WTC11 (cell line): ENCODE data around the gene RAD21L1. TPM values are rescaled to one million over a fixed set of nuclear protein-coding genes. Genes with fewer than 3 reads are reported as not detected.
A peak's percentile ranks its signal among the peaks of the same experiment; 100 is the strongest.

Experiments used
- ATAC-seq: fragments of 200-7000 bp; cut with Tn5 transposase; 2 replicates; pipeline ENCODE4 v1.10.0; 2021; ENCODE audit warnings: mild to moderate bottlenecking, moderate library complexity
- CTCF ChIA-PET: fragments of 300-600 bp; sonication (Branson Sonifier 250); formaldehyde crosslinking; loops from one replicate; lab custom pipeline; 2021; ENCODE audit warnings: antibody characterized with exemption; lab: Charles Lee
- POLR2A ChIA-PET: fragments of 350-600 bp; sonication (Branson Sonifier 250); formaldehyde crosslinking; loops from one replicate; lab custom pipeline; 2021; ENCODE audit warnings: antibody characterized with exemption; lab: Charles Lee
- DNase-seq: peaks from one replicate; pipeline ENCODE4 v3.0.0; 2021; ENCODE audit warnings: low spot score
- H3K27ac Mint-ChIP-seq: 2 replicates; pipeline ENCODE4 v1.8.0; 2021; ENCODE audit warnings: mixed read lengths
- H3K27me3 Mint-ChIP-seq: 2 replicates; pipeline ENCODE4 v1.8.0; 2021; ENCODE audit warnings: low read depth, mild to moderate bottlenecking, moderate library complexity, mixed read lengths
- H3K36me3 Mint-ChIP-seq: 2 replicates; pipeline ENCODE4 v1.8.0; 2021; ENCODE audit warnings: mixed read lengths
- H3K4me1 Mint-ChIP-seq: 2 replicates; pipeline ENCODE4 v1.8.0; 2022; ENCODE audit warnings: mixed read lengths
- H3K4me3 Mint-ChIP-seq: 2 replicates; pipeline ENCODE4 v1.8.0; 2021; ENCODE audit warnings: mild to moderate bottlenecking, moderate library complexity, mixed read lengths
- H3K9me3 Mint-ChIP-seq: 2 replicates; pipeline ENCODE4 v1.8.0; 2021; ENCODE audit warnings: mixed read lengths
- ESRRA ChIP-seq: sonication (generic); formaldehyde crosslinking; IDR thresholded peaks from 2 replicates; pipeline ENCODE4 v1.8.1; 2022; ENCODE audit warnings: mild to moderate bottlenecking, missing genetic modification reagents, borderline replicate concordance
- GABPB1 ChIP-seq: sonication (generic); formaldehyde crosslinking; IDR thresholded peaks from 2 replicates; pipeline ENCODE4 v1.8.1; 2023; ENCODE audit warnings: mild to moderate bottlenecking, missing genetic modification reagents
- MXD4 ChIP-seq: fragments of 250-450 bp; sonication (Bioruptor Pico); IDR thresholded peaks from 2 replicates; pipeline ENCODE4 v1.8.0; 2021; ENCODE audit warnings: mild to moderate bottlenecking, moderate library complexity, borderline replicate concordance
- MYBL2 ChIP-seq: sonication (generic); formaldehyde crosslinking; IDR thresholded peaks from 2 replicates; pipeline ENCODE4 v1.8.1; 2023; ENCODE audit warnings: mild to moderate bottlenecking, moderate library complexity, missing genetic modification reagents
- ZNF121 ChIP-seq: sonication (generic); formaldehyde crosslinking; IDR thresholded peaks from 2 replicates; pipeline ENCODE4 v1.8.0; 2023; ENCODE audit warnings: missing genetic modification reagents
- total RNA-seq: library from RNA; stranded (reverse); gene quantifications from 3 replicates; pipeline ENCODE4 v1.2.3, GENCODE V29; 2021
- TF ChIP-seq, protein P1 (sequence below): sonication (generic); formaldehyde crosslinking; IDR thresholded peaks from 2 replicates; pipeline ENCODE4 v1.8.0; 2022; ENCODE audit warnings: missing genetic modification reagents
- TF ChIP-seq, protein P2 (sequence below): sonication (generic); formaldehyde crosslinking; IDR thresholded peaks from 2 replicates; pipeline ENCODE4 v1.8.1; 2022; ENCODE audit warnings: low read depth, mild to moderate bottlenecking, moderate library complexity, missing genetic modification reagents, borderline replicate concordance

Gene RAD21L1
- total RNA-seq, 1 experiment from 2014 or later: 0.77 TPM

DNA sequence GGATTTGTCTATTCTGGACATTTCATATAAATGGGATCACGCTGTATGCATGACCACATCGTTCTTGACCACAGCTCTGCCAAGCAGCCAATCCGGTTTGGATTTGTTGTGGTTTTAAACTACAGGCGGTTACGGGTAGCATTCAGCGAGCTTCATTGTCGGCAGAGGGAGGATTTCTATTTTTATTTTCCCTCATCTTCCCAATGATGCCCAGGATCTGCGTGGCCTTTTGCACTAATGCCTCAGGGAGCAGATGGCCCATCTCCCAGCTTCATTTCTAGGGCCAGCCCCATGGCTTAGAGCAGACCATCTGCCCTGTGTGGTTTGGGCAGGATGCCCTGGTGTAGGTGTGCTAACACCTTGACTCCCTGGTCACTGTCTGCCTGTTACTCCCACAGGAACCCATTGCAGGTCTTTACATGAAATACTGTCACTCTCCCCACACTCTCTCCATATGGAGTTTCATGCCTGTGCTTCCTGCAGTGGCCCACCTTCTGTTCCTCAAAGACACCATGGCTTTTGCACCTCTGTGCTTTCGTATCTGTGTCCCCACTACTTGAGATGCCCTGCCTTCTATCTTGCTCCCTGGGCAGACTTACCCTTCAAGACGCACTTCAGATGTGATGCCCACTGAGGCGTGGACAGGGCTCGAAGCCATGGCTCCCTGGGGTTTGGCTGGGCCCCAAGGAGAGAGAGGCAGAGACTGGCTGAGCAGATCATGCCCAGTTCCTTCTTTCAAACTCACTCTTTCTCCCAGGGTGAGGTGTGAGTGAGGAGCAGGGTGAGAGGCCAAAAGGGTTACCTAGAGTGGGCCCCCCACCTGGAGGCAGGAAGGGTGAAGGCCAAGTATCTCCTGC, 77.1 kb downstream of the RAD21L1 start:
- TF ChIP-seq, protein P1, sequence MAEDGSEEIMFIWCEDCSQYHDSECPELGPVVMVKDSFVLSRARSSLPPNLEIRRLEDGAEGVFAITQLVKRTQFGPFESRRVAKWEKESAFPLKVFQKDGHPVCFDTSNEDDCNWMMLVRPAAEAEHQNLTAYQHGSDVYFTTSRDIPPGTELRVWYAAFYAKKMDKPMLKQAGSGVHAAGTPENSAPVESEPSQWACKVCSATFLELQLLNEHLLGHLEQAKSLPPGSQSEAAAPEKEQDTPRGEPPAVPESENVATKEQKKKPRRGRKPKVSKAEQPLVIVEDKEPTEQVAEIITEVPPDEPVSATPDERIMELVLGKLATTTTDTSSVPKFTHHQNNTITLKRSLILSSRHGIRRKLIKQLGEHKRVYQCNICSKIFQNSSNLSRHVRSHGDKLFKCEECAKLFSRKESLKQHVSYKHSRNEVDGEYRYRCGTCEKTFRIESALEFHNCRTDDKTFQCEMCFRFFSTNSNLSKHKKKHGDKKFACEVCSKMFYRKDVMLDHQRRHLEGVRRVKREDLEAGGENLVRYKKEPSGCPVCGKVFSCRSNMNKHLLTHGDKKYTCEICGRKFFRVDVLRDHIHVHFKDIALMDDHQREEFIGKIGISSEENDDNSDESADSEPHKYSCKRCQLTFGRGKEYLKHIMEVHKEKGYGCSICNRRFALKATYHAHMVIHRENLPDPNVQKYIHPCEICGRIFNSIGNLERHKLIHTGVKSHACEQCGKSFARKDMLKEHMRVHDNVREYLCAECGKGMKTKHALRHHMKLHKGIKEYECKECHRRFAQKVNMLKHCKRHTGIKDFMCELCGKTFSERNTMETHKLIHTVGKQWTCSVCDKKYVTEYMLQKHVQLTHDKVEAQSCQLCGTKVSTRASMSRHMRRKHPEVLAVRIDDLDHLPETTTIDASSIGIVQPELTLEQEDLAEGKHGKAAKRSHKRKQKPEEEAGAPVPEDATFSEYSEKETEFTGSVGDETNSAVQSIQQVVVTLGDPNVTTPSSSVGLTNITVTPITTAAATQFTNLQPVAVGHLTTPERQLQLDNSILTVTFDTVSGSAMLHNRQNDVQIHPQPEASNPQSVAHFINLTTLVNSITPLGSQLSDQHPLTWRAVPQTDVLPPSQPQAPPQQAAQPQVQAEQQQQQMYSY (CRISPR knock-in tag): 0 out of 2 replicates have a peak, but pooled peaks have one; percentile 20
- no peak for TF ChIP-seq ESRRA (CRISPR knock-in tag)
- CTCF ChIA-PET: interaction anchor here (1.0 kb wide), 1 partner anchor 10 kb away, joined by 3 read pairs; no protein-coding TSS in a partner anchor
- peaks cover 3% of the 10 kb centered on the region; the same call in 1 of the 2 replicates for H3K27me3 Mint-ChIP-seq
- H3K9me3 Mint-ChIP-seq: no peaks in the 10 kb centered on the region
- ATAC-seq (no peak), DNase-seq (no peak)
- H3K4me3 Mint-ChIP-seq: no peak overlapping the region
- H3K36me3 Mint-ChIP-seq: no peaks in the 10 kb centered on the region
- H3K4me1 Mint-ChIP-seq: peaks cover 8% of the 10 kb centered on the region
- POLR2A ChIA-PET: no interaction called here
- H3K27ac Mint-ChIP-seq: no peak overlapping the region

GRCh38 chr20:1304710-1305515, 79.1 kb downstream of the RAD21L1 start:
- ATAC-seq (no peak), DNase-seq (no peak)
- POLR2A ChIA-PET: interaction anchor here (0.6 kb wide), 1 partner anchor 35 kb away, joined by 3 read pairs; no protein-coding TSS in a partner anchor
- Mint-ChIP-seq H3K36me3 (no peaks in the 10 kb centered on the region), H3K9me3 (no peaks in the 10 kb centered on the region), H3K4me3 (no peak overlapping the region), H3K4me1 (peaks cover 8% of the 10 kb centered on the region), H3K27ac (no peak overlapping the region), H3K27me3 (peaks cover 3% of the 10 kb centered on the region; the same call in 1 of the 2 replicates)
- CTCF ChIA-PET: interaction anchor here (0.6 to 1.2 kb wide), 3 partner anchors 18 to 472 kb away, joined by 3 to 4 read pairs (median 3); no protein-coding TSS in a partner anchor
- no peak for TF ChIP-seq MYBL2
- no peak for TF ChIP-seq MXD4 (CRISPR knock-in tag)
- TF ChIP-seq, protein P2, sequence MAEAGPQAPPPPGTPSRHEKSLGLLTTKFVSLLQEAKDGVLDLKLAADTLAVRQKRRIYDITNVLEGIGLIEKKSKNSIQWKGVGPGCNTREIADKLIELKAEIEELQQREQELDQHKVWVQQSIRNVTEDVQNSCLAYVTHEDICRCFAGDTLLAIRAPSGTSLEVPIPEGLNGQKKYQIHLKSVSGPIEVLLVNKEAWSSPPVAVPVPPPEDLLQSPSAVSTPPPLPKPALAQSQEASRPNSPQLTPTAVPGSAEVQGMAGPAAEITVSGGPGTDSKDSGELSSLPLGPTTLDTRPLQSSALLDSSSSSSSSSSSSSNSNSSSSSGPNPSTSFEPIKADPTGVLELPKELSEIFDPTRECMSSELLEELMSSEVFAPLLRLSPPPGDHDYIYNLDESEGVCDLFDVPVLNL (CRISPR knock-in tag): no peak
- TF ChIP-seq ZNF121 (CRISPR knock-in tag): no peak
- TF ChIP-seq GABPB1 (CRISPR knock-in tag): no peak

Other genes with a start within 250 kb of the RAD21L1 start
- 4.5 to 9.0 TPM (median 8.5 TPM) in 3 replicates for gene RSPO4, start 223.7 kb upstream of the RAD21L1 start, total RNA-seq
- gene PSMF1, start 107.4 kb upstream of the RAD21L1 start, total RNA-seq: 97.3 to 113 TPM (median 107 TPM) in 3 replicates
- 7.3 to 10.9 TPM (median 8.4 TPM) in 3 replicates for gene TMEM74B, start 41.1 kb upstream of the RAD21L1 start, total RNA-seq
- 0.11 to 0.22 TPM in 2 of 3 replicates, not detected in the other for gene C20orf202, start 22.6 kb upstream of the RAD21L1 start, total RNA-seq
- gene SNPH, start 40.2 kb downstream of the RAD21L1 start, total RNA-seq: 3.5 to 4.4 TPM (median 3.6 TPM) in 3 replicates
- 2.5 to 3.3 TPM (median 2.6 TPM) in 3 replicates for gene SDCBP2, start 103.1 kb downstream of the RAD21L1 start, total RNA-seq
- gene FKBP1A, start 167.0 kb downstream of the RAD21L1 start, total RNA-seq: 197 to 218 TPM (median 201 TPM) in 3 replicates
- gene NSFL1C, start 240.8 kb downstream of the RAD21L1 start, total RNA-seq: 76.7 to 85.5 TPM (median 83.2 TPM) in 3 replicates